Activated naive CD8-positive, alpha-beta T cell treated with anti-CD3 and anti-CD28 coated beads for 36 hours (primary cell): ENCODE measurements around the gene CEP120. TPM values are rescaled to one million over a fixed set of nuclear protein-coding genes. Genes with fewer than 3 reads are reported as not detected.
A peak's percentile ranks its signal among the peaks of the same experiment; 100 is the strongest.
"Not testable (repeated sequence)": the region's sequence is repeated elsewhere in the genome, so short reads cannot be mapped to it uniquely, and the experiment has no call there.

Experiments
- DNase-seq: peaks from one replicate; pipeline ENCODE4 v3.0.0; 2021
- H3K27ac Mint-ChIP-seq: one replicate; pipeline ENCODE4 v1.8.0; 2022; ENCODE audit warnings: mild to moderate bottlenecking, moderate library complexity, mixed read lengths
- H3K27me3 Mint-ChIP-seq: one replicate; pipeline ENCODE4 v1.8.0; 2022; ENCODE audit warnings: mild to moderate bottlenecking, mixed read lengths
- H3K36me3 Mint-ChIP-seq: one replicate; pipeline ENCODE4 v1.8.0; 2021; ENCODE audit warnings: mild to moderate bottlenecking, mixed read lengths
- H3K4me1 Mint-ChIP-seq: one replicate; pipeline ENCODE4 v1.8.0; 2021; ENCODE audit warnings: mixed read lengths
- H3K4me3 Mint-ChIP-seq: one replicate; pipeline ENCODE4 v1.8.0; 2022; ENCODE audit warnings: mild to moderate bottlenecking, moderate library complexity, mixed read lengths
- H3K9me3 Mint-ChIP-seq: one replicate; pipeline ENCODE4 v1.8.0; 2022; ENCODE audit warnings: mixed read lengths
- total RNA-seq, 2 experiments: library from RNA; stranded (reverse); gene quantifications; one replicate each; pipeline ENCODE4 v1.2.3, GENCODE V29; 2021

Gene CEP120
- total RNA-seq, 2 experiments from 2014 or later: 19.1 to 21.1 TPM

- Mint-ChIP-seq H3K27me3 (peaks cover 12% of the 10 kb centered on the region), H3K4me1 (peaks cover 19% of the 10 kb centered on the region), H3K36me3 (no peaks in the 10 kb centered on the region), H3K9me3 (no peaks in the 10 kb centered on the region), H3K4me3 (no peak overlapping the region), H3K27ac (no peak overlapping the region)
- no peak for DNase-seq
Observed at GRCh38 chr5:123448743-123449142, 25.5 kb upstream of the CEP120 start.

GRCh38 chr5:123448017-123448617, 24.9 kb upstream of the CEP120 start:
- H3K27ac Mint-ChIP-seq: peak overlapping the region; percentile 50
- peak; percentile 21 for DNase-seq
- no peak overlapping the region for H3K4me3 Mint-ChIP-seq
- H3K9me3 Mint-ChIP-seq: no peaks in the 10 kb centered on the region
- H3K27me3 Mint-ChIP-seq: peaks cover 12% of the 10 kb centered on the region
- no peaks in the 10 kb centered on the region for H3K36me3 Mint-ChIP-seq
- H3K4me1 Mint-ChIP-seq: peaks cover 19% of the 10 kb centered on the region

- Mint-ChIP-seq H3K4me3 (no peak overlapping the region), H3K27ac (no peak overlapping the region), H3K36me3 (no peaks in the 10 kb centered on the region), H3K9me3 (no peaks in the 10 kb centered on the region), H3K27me3 (peaks cover 11% of the 10 kb centered on the region), H3K4me1 (peaks cover 18% of the 10 kb centered on the region)
- no peak for DNase-seq
Observed at GRCh38 chr5:123444016-123444415, 20.8 kb upstream of the CEP120 start.

GRCh38 chr5:123441408-123441807, 18.2 kb upstream of the CEP120 start:
- no peak overlapping the region for H3K27ac Mint-ChIP-seq

GRCh38 chr5:123440456-123441181, 17.4 kb upstream of the CEP120 start:
- H3K4me3 Mint-ChIP-seq: no peak overlapping the region
- no peaks in the 10 kb centered on the region for H3K9me3 Mint-ChIP-seq
- peaks cover 5% of the 10 kb centered on the region for H3K27me3 Mint-ChIP-seq
- peaks cover 7% of the 10 kb centered on the region for H3K4me1 Mint-ChIP-seq
- no peaks in the 10 kb centered on the region for H3K36me3 Mint-ChIP-seq
- DNase-seq: no peak
- H3K27ac Mint-ChIP-seq: no peak overlapping the region

More at GRCh38 chr5:123441408-123441807, 18.2 kb upstream of the CEP120 start:
- Mint-ChIP-seq H3K4me3 (no peak overlapping the region), H3K4me1 (peaks cover 7% of the 10 kb centered on the region), H3K9me3 (no peaks in the 10 kb centered on the region), H3K36me3 (no peaks in the 10 kb centered on the region), H3K27me3 (peaks cover 11% of the 10 kb centered on the region)
- no peak for DNase-seq

GRCh38 chr5:123439709-123440108, 16.5 kb upstream of the CEP120 start:
- DNase-seq: no peak
- no peak overlapping the region for H3K27ac Mint-ChIP-seq
- no peak overlapping the region for H3K4me3 Mint-ChIP-seq
- H3K4me1 Mint-ChIP-seq: peaks cover 7% of the 10 kb centered on the region
- H3K36me3 Mint-ChIP-seq: no peaks in the 10 kb centered on the region
- H3K9me3 Mint-ChIP-seq: no peaks in the 10 kb centered on the region
- H3K27me3 Mint-ChIP-seq: peaks cover 5% of the 10 kb centered on the region

GRCh38 chr5:123438902-123439301, 15.7 kb upstream of the CEP120 start:
- no peaks in the 10 kb centered on the region for H3K36me3 Mint-ChIP-seq
- no peak for DNase-seq
- H3K27me3 Mint-ChIP-seq: peaks cover 5% of the 10 kb centered on the region
- H3K9me3 Mint-ChIP-seq: no peaks in the 10 kb centered on the region
- H3K4me1 Mint-ChIP-seq: peaks cover 7% of the 10 kb centered on the region
- H3K27ac Mint-ChIP-seq: no peak overlapping the region
- no peak overlapping the region for H3K4me3 Mint-ChIP-seq

- Mint-ChIP-seq H3K9me3 (no peaks in the 10 kb centered on the region), H3K27ac (no peak overlapping the region), H3K4me3 (no peak overlapping the region), H3K27me3 (peaks cover 5% of the 10 kb centered on the region), H3K4me1 (peaks cover 7% of the 10 kb centered on the region), H3K36me3 (no peaks in the 10 kb centered on the region)
- DNase-seq: no peak
Observed at GRCh38 chr5:123438244-123438643, 15.0 kb upstream of the CEP120 start.

GRCh38 chr5:123436201-123436600, 13.0 kb upstream of the CEP120 start:
- peaks cover 3% of the 10 kb centered on the region for H3K4me1 Mint-ChIP-seq
- no peaks in the 10 kb centered on the region for H3K9me3 Mint-ChIP-seq
- no peaks in the 10 kb centered on the region for H3K36me3 Mint-ChIP-seq

GRCh38 chr5:123434796-123435195, 11.6 kb upstream of the CEP120 start:
- H3K4me1 Mint-ChIP-seq: peaks cover 3% of the 10 kb centered on the region

More at GRCh38 chr5:123436201-123436600, 13.0 kb upstream of the CEP120 start:
- peaks cover 5% of the 10 kb centered on the region for H3K27me3 Mint-ChIP-seq
- H3K4me3 Mint-ChIP-seq: no peak overlapping the region
- no peak for DNase-seq
- no peak overlapping the region for H3K27ac Mint-ChIP-seq

GRCh38 chr5:123433596-123433995, 10.4 kb upstream of the CEP120 start:
- DNase-seq: no peak
- Mint-ChIP-seq H3K4me3 (no peak overlapping the region), H3K4me1 (peaks cover 3% of the 10 kb centered on the region), H3K27me3 (peaks cover 5% of the 10 kb centered on the region), H3K27ac (no peak overlapping the region), H3K36me3 (no peaks in the 10 kb centered on the region), H3K9me3 (no peaks in the 10 kb centered on the region)

More at GRCh38 chr5:123434796-123435195, 11.6 kb upstream of the CEP120 start:
- peaks cover 5% of the 10 kb centered on the region for H3K27me3 Mint-ChIP-seq
- H3K9me3 Mint-ChIP-seq: no peaks in the 10 kb centered on the region
- no peak overlapping the region for H3K27ac Mint-ChIP-seq
- H3K36me3 Mint-ChIP-seq: no peaks in the 10 kb centered on the region
- H3K4me3 Mint-ChIP-seq: no peak overlapping the region
- no peak for DNase-seq

- not testable (repeated sequence) for H3K4me3 Mint-ChIP-seq, H3K27me3 Mint-ChIP-seq, H3K9me3 Mint-ChIP-seq, H3K4me1 Mint-ChIP-seq, DNase-seq, H3K36me3 Mint-ChIP-seq
- H3K27ac Mint-ChIP-seq: peak overlapping the region; percentile 74
Observed at GRCh38 chr5:123430441-123430840, 7.2 kb upstream of the CEP120 start.

GRCh38 chr5:123429993-123430392, 6.8 kb upstream of the CEP120 start:
- no peaks in the 10 kb centered on the region for H3K4me1 Mint-ChIP-seq
- no peaks in the 10 kb centered on the region for H3K36me3 Mint-ChIP-seq
- peak overlapping the region; percentile 74 for H3K27ac Mint-ChIP-seq
- H3K27me3 Mint-ChIP-seq: no peaks in the 10 kb centered on the region
- no peak for DNase-seq
- no peak overlapping the region for H3K4me3 Mint-ChIP-seq
- peaks cover 1% of the 10 kb centered on the region for H3K9me3 Mint-ChIP-seq

GRCh38 chr5:123429221-123429954, 6.2 kb upstream of the CEP120 start:
- H3K27ac Mint-ChIP-seq: peak overlapping the region; percentile 18
- H3K4me1 Mint-ChIP-seq: peaks cover 2% of the 10 kb centered on the region
- H3K9me3 Mint-ChIP-seq: peaks cover 1% of the 10 kb centered on the region
- DNase-seq: no peak
- H3K36me3 Mint-ChIP-seq: no peaks in the 10 kb centered on the region
- H3K4me3 Mint-ChIP-seq: no peak overlapping the region
- no peaks in the 10 kb centered on the region for H3K27me3 Mint-ChIP-seq

- no peak for DNase-seq
- H3K27ac Mint-ChIP-seq: peak overlapping the region; percentile 18
- no peak overlapping the region for H3K4me3 Mint-ChIP-seq
- no peaks in the 10 kb centered on the region for H3K36me3 Mint-ChIP-seq
- peaks cover 4% of the 10 kb centered on the region for H3K4me1 Mint-ChIP-seq
- H3K9me3 Mint-ChIP-seq: peaks cover 1% of the 10 kb centered on the region
- H3K27me3 Mint-ChIP-seq: no peaks in the 10 kb centered on the region
Observed at GRCh38 chr5:123428521-123429220, 5.5 kb upstream of the CEP120 start.
